Skin of body (tissue), 2 donors: Measurements from ENCODE around the gene DAB1. TPM values are rescaled to one million over a fixed set of nuclear protein-coding genes. Genes with fewer than 3 reads are reported as not detected.

Source experiments
- DNase-seq: peaks from one replicate; lab custom pipeline; 2025; lab: John Stamatoyannopoulos, UW
- total RNA-seq: library from RNA; depleted of rRNA; stranded (reverse); fragments of >200 nt; gene quantifications from one replicate; pipeline ENCODE4 v1.2.3, GENCODE V29; 2014

Gene DAB1
- total RNA-seq, 1 donor from 2014 or later = 1.4 TPM

GRCh38 chr1:56957931-56958330 is 465.9 kb downstream of the DAB1 start:
- no peak for DNase-seq

DNA sequence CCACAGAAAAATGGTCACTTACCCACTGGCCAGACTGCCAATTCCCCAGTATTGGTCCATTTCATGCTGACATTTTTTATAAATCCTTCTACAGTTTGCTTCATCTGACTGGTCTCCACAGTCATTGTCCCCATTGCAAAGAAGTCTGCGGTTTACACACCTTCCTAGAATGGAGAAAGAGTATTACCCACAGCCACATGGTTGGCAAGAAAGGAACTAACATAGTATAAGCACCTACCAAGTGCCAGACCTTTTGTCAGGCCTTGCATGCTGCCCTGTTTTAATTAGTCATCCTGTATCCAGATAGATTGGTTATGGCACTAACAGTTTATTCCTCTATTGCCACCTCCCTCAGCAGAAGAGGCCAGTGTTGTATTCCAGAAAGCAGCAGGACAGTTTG is 469.2 kb downstream of the DAB1 start:
- no peak for DNase-seq

- DNase-seq = no peak
These were observed 470.5 kb downstream of the DAB1 start for GRCh38 chr1:56953386-56953785.

DNA sequence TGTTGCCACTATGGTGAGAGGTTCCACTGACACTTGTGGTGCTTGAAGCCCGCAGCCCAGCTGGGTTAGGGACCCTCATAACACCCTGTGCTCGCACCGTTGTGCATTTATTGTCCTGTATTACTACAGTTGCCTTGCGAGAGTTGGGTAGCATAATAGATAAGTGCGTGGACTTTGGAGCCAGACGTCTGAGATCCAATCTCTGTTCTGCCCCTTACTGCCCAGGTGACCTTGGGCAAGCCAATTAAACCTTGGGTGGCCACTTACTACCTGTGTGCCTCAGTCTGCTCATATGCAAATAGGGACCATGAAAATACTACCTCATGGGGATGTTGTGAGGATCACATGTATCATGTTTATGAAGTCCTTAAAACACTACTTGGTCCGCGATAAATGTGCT is 471.4 kb downstream of the DAB1 start:
- no peak for DNase-seq

DNA sequence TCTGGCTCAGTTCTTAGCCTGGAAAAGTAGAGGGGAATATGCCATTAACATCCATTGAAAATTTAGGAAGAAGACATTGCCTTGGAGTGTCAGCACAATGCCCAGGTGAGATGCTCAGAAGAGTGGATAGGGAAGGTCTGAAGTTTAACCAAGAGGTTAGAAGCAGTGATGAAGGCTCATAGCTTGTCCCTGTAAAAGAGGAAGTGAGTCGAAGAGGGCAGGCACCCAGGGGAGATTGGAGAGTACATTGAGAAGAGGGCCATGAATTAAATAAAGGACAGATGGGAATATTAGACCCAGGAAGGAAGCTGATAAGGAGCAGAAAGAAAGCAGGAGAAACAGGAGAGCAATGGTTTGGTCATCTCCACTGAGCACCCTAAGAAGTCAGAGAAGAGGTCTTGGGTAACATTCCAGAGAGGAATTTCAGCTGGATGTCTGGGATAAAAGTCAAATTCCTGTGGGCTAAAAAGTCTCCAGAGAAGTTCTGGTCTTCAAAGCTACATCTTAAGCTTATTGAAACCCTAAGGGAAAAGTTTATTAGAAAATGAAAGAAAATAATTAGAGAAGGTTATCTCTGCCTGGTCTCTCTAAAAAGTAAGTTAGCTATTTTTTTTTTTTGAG is 475.3 kb downstream of the DAB1 start:
- DNase-seq = no peak
